Ovary (tissue), 3 donors: ENCODE data around the gene DNMT3A.

Experiments used
- CTCF ChIP-seq, 3 donors: fragments of 450-650 bp in 2 of 3; fragments of 200-600 bp in 1 of 3; IDR thresholded peaks; one replicate each; pipeline versions ENCODE4 v1.5.1 to v1.8.0; 2016 to 2022; ENCODE audit warnings: antibody characterized with exemption in 3 of 3, mild to moderate bottlenecking in 1 of 3
- EP300 ChIP-seq: sonication (generic); formaldehyde crosslinking; IDR thresholded peaks from one replicate; pipeline ENCODE4 v1.6.1; 2017; ENCODE audit warnings: antibody characterized with exemption
- POLR2A ChIP-seq: fragments of 450-650 bp; IDR thresholded peaks from one replicate; pipeline ENCODE4 v1.6.1; 2017; ENCODE audit warnings: antibody characterized with exemption, mild to moderate bottlenecking, moderate library complexity
- donor health status: DM: no; HTN: no; CAD: no.

GRCh38 chr2:25227576-25227975 is 114.1 kb downstream of the DNMT3A start:
- no peak for TF ChIP-seq POLR2A
- no peak for TF ChIP-seq CTCF (IDR thresholded peaks at IDR 0.05)
- no peak for TF ChIP-seq EP300
